ENCODE data around the gene PADI2. TPM values are rescaled to one million over a fixed set of nuclear protein-coding genes. Genes with fewer than 3 reads are reported as not detected.

Gene PADI2
- total RNA-seq, 2 experiments from 2014 or later = 0.25 to 0.30 TPM

DNA sequence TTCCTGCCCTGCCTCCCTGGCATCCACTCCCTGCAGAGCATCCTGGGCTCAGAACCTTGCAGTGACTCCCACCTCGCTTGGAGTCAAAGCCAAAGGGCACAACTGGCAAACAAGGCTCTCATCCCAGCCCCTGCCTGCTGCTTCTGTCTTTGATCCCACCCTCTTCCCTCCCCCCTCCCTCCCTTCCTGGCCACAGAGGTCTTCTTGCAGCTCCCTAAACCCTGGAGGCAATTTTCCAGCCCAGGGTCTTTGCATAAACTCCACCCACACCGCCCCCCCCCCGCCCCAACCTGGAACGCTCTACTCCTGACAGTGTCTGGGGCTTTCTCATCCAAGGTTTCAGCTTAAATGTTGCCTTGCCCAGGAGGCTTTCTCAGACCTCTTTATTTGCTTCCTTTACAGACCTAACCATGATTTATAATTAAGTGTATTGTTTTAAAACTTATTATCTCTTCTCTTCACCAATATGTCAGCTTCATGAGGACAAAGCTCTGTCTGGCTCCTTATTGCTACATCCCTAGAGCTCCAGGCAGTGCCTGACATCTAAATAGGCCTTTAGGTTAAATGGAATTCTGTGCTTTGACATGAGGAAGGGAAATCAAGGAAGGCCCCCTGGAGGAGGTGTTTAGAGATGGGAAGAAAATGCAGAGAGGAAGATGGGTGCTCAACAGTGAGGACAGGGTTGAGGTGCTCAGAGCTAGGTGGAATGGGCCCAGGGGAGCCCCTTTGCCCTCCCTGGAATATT is 48.0 kb upstream of the PADI2 start:
- Mint-ChIP-seq H3K9me3 (no peaks in the 10 kb centered on the region), H3K27ac (no peak overlapping the region), H3K4me1 (ENCODE audit: low read depth) (no peaks in the 10 kb centered on the region), H3K4me3 (no peak overlapping the region), H3K27me3 (no peaks in the 10 kb centered on the region), H3K36me3 (ENCODE audit: low read depth) (no peaks in the 10 kb centered on the region)
- no peak for TF ChIP-seq CTCF (IDR thresholded peaks at IDR 0.05)
- no peak for ATAC-seq (ENCODE audit: poor library complexity)
- H3K4me1 ChIP-seq (ENCODE audit: insufficient read depth, low read length) = no peaks in the 10 kb centered on the region
- intact Hi-C loops (cut with DNase I, micrococcal nuclease) = no loop called here
- DNase-seq = no peak
- ChIA-PET POLR2A (no interaction called here), CTCF (no interaction called here)
- no peaks in the 10 kb centered on the region for H3K27me3 ChIP-seq (ENCODE audit: control insufficient read depth in 1 of 2, insufficient read depth in 2 of 2, low read length in 2 of 2)
- H3K36me3 ChIP-seq (ENCODE audit: insufficient read depth, low read length) = no peaks in the 10 kb centered on the region
- H3K9me3 ChIP-seq (ENCODE audit: control insufficient read depth in 1 of 2, insufficient read depth in 1 of 2, low read length in 2 of 2) = no peaks in the 10 kb centered on the region
- no peak overlapping the region for H3K27ac ChIP-seq (ENCODE audit: low read depth in 1 of 2, low read length in 2 of 2)
- H3K4me3 ChIP-seq (ENCODE audit: low read length) = no peak overlapping the region

DNA sequence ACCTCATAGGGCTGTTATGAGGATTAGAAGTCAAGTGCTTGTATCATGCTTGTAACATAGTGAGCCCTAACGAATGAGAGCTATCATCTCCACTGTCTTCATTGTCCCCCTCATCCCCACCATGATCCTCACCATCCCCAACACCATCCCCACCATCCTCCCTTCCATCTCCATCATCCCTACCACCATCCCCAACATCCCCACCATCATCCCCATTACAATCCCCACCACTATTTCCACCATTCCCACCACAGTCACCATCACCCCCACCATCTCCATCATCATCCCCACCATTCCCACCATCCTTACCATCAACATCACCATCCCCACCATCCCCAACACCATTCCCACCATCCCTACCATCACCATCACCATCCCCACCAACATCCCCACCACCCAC is 46.6 kb upstream of the PADI2 start:
- H3K4me3 Mint-ChIP-seq = no peak overlapping the region
- H3K27ac Mint-ChIP-seq = no peak overlapping the region
- no peak for TF ChIP-seq CTCF (IDR thresholded peaks at IDR 0.05)
- DNase-seq = no peak
- H3K36me3 ChIP-seq (ENCODE audit: insufficient read depth, low read length) = no peaks in the 10 kb centered on the region
- no peak overlapping the region for H3K27ac ChIP-seq (ENCODE audit: low read depth in 1 of 2, low read length in 2 of 2)
- ATAC-seq (ENCODE audit: poor library complexity) = no peak
- no peaks in the 10 kb centered on the region for H3K9me3 Mint-ChIP-seq
- no peaks in the 10 kb centered on the region for H3K27me3 Mint-ChIP-seq
- no peaks in the 10 kb centered on the region for H3K36me3 Mint-ChIP-seq (ENCODE audit: low read depth)
- no peaks in the 10 kb centered on the region for H3K4me1 Mint-ChIP-seq (ENCODE audit: low read depth)
- POLR2A ChIA-PET = no interaction called here
- CTCF ChIA-PET = no interaction called here
- intact Hi-C loops (cut with DNase I, micrococcal nuclease) = no loop called here
- H3K4me3 ChIP-seq (ENCODE audit: low read length) = no peak overlapping the region
- no peaks in the 10 kb centered on the region for H3K27me3 ChIP-seq (ENCODE audit: control insufficient read depth in 1 of 2, insufficient read depth in 2 of 2, low read length in 2 of 2)
- no peaks in the 10 kb centered on the region for H3K9me3 ChIP-seq (ENCODE audit: control insufficient read depth in 1 of 2, insufficient read depth in 1 of 2, low read length in 2 of 2)
- no peaks in the 10 kb centered on the region for H3K4me1 ChIP-seq (ENCODE audit: insufficient read depth, low read length)

DNA sequence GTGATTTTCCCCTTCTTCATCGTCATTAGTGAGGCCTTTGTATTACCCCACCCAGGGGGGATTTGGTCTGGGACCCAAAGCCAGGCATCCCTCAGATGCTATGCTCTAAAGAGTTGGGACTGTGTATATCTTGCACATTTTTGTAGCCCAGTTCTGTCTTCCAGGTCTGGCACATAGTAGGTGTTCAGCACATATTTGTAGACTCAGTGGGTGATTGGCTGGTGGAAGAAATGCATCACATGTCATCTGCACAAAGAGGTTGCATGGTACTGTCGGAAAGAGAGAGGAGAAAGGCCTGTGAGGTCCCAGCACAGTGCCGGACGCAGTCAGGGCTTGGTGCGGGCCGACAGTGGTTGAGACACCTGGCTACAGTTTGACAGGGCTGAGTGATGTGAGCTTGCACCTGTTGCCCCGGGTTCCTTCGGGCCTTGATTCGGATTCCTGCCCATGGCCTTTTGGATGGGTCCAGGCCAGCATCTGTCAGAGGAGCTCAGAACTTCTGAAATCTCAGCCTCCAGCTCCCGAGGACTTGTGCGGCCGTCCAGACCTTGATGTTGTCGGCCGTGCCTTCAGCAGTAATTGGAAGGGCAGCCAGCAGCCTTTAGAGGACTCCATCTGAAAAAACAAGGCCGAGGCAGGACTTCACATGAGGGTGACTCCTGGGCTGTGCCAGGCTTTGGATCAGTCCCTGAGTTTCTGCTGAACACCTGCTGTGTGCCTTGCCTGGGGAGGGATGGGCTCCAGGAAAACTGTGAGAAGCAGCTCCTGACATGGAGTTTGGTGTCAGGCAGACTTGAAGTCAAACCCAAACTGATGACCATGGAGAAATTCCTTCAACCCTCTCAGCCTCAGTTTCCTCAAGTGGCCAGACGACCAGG is 44.8 kb upstream of the PADI2 start:
- H3K9me3 ChIP-seq (ENCODE audit: control insufficient read depth in 1 of 2, insufficient read depth in 1 of 2, low read length in 2 of 2) = no peaks in the 10 kb centered on the region
- no peaks in the 10 kb centered on the region for H3K36me3 Mint-ChIP-seq (ENCODE audit: low read depth)
- H3K4me1 ChIP-seq (ENCODE audit: insufficient read depth, low read length) = no peaks in the 10 kb centered on the region
- H3K27ac Mint-ChIP-seq = no peak overlapping the region
- H3K4me3 Mint-ChIP-seq = no peak overlapping the region
- no peak overlapping the region for H3K27ac ChIP-seq (ENCODE audit: low read depth in 1 of 2, low read length in 2 of 2)
- no peak for DNase-seq
- no peaks in the 10 kb centered on the region for H3K36me3 ChIP-seq (ENCODE audit: insufficient read depth, low read length)
- POLR2A ChIA-PET = no interaction called here
- TF ChIP-seq CTCF (IDR thresholded peaks at IDR 0.05) = no peak
- intact Hi-C loops (cut with DNase I, micrococcal nuclease) = no loop called here
- no peak overlapping the region for H3K4me3 ChIP-seq (ENCODE audit: low read length)
- no peaks in the 10 kb centered on the region for H3K9me3 Mint-ChIP-seq
- no peaks in the 10 kb centered on the region for H3K27me3 ChIP-seq (ENCODE audit: control insufficient read depth in 1 of 2, insufficient read depth in 2 of 2, low read length in 2 of 2)
- CTCF ChIA-PET = no interaction called here
- H3K27me3 Mint-ChIP-seq = no peaks in the 10 kb centered on the region
- no peak for ATAC-seq (ENCODE audit: poor library complexity)
- no peaks in the 10 kb centered on the region for H3K4me1 Mint-ChIP-seq (ENCODE audit: low read depth)
